ENCODE measurements around the gene CPN1.

GRCh38 chr10:100129424-100129823 is 47.8 kb upstream of the CPN1 start:
- no peak for TF ChIP-seq EZH2phosphoT487 (IDR thresholded peaks at IDR 0.05; ENCODE audit: borderline replicate concordance)
- no peak for TF ChIP-seq CTCF (conservative IDR thresholded peaks at IDR 0.05; ENCODE audit: low read length)
